Activated T-cell treated with anti-CD3 and anti-CD28 coated beads, Interleukin-2, amount 50 U/mL, for 4 hours (primary cell): Measurements from ENCODE around the gene VIPR2. TPM values are rescaled to one million over a fixed set of nuclear protein-coding genes. Genes with fewer than 3 reads are reported as not detected.

Source experiments
- ATAC-seq, 2 donors: fragments of 200-7000 bp; cut with Tn5 transposase; one replicate each; pipeline ENCODE4 v1.10.0; 2021
- DNase-seq: peaks from one replicate; pipeline ENCODE4 v3.0.0-alpha.2; 2020
- H3K27me3 Mint-ChIP-seq: one replicate; pipeline ENCODE4 v1.8.0; 2021; ENCODE audit warnings: low read depth, mixed read lengths
- H3K36me3 Mint-ChIP-seq: one replicate; pipeline ENCODE4 v1.8.0; 2022; ENCODE audit warnings: mixed read lengths; ENCODE audit not compliant: insufficient read depth
- H3K4me1 Mint-ChIP-seq: one replicate; pipeline ENCODE4 v1.8.0; 2021; ENCODE audit warnings: low read depth, mixed read lengths
- H3K4me3 Mint-ChIP-seq: one replicate; pipeline ENCODE4 v1.8.0; 2021; ENCODE audit warnings: mild to moderate bottlenecking, moderate library complexity, mixed read lengths
- H3K9me3 Mint-ChIP-seq: one replicate; pipeline ENCODE4 v1.8.0; 2021; ENCODE audit warnings: mixed read lengths
- total RNA-seq, 3 donors: library from RNA; stranded (reverse); gene quantifications; one replicate each; pipeline ENCODE4 v1.2.1, GENCODE V29; 2021

The VIPR2 gene
- total RNA-seq, 3 donors from 2014 or later = 0.14 to 0.30 (median 0.26) TPM

DNA sequence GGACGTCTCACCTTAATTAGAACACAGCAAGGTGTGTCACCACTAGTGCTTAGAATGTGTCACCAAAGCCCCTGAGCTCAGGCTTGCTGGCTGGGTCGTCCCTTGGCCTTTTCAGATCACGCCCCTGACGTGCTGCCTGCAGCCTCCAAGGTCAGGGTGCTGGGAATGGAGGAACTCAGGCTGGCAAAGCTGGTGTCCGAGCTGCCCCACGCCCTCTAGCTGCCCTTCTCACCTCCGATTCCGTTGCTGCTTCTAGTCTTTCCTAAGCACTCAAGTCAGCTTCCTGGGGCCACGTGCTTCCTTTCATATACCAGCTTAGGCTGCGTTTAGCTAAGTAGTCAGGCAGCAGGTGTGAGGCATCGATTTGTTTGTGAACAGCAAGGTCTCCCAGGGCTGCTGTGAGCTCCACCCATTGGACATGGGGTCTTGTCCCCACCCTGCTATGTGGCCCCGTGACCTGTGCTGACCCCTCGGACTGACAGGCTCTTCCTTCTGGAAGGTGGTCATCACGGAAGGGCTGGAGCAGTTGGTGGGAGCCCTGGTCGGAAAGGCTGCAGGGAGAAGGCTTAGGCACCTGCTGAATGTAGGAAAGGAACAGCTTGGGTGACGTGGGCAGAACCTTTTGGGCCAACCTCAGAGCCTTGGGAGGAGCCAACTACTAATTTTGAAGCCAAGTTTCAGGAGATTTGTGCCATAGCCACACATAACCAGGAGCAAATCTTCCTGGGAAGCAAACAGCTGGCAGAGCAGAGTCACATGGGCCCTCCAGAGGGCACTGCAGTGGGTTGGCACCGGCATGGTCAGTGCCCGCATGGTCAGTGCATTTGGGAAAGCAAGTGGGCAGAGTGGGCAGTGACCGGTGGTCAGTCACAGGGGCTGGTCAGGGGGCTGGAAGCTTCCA, 28.8 kb downstream of the VIPR2 start:
- Mint-ChIP-seq H3K27me3 (peaks cover 29% of the 10 kb centered on the region), H3K9me3 (no peaks in the 10 kb centered on the region), H3K36me3 (no peaks in the 10 kb centered on the region), H3K4me1 (no peaks in the 10 kb centered on the region), H3K4me3 (no peak overlapping the region)
- DNase-seq (no peak), ATAC-seq (no peak)

DNA sequence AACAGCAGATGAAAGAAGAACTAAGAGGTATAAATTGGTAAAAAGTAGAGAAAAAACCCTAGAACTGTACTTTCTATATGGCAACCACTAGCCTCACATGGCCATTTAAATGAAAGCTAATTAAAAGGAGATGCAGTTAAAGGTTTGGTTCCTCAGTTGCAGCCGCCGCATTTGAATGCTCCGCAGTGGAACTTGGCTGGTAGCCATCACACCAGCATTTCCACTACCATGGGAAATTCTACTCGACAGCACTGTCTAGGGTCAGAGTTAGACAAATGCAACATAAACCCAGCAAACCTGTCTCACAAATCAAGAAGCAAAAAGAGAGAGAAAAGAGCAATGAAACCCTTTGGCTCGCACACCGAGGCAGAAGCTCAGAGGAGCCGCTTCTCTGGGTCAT, 29.7 kb downstream of the VIPR2 start:
- DNase-seq (no peak), ATAC-seq (no peak)
- no peaks in the 10 kb centered on the region for H3K9me3 Mint-ChIP-seq
- H3K27me3 Mint-ChIP-seq = peaks cover 28% of the 10 kb centered on the region
- no peaks in the 10 kb centered on the region for H3K4me1 Mint-ChIP-seq
- H3K36me3 Mint-ChIP-seq = no peaks in the 10 kb centered on the region
- no peak overlapping the region for H3K4me3 Mint-ChIP-seq

DNA sequence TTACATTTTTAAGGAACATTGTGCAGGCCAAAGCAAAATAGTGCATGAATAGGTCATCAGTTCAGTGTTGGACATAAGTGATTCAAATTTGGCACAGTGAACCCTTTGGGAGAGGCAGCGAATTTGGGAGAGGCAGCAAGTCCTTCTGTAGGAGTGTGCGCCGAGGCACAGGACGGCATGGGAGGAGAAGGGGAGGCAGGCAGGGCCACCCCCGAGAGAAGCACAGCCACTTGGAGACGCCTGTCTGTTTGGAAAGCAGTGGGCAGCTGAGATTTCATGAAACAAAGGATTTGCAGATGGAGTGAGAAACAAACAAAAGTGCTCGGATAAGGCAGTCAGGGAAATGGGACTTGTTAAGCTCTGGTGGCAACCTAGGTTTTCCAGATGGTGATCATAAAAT, 30.6 kb downstream of the VIPR2 start:
- DNase-seq (no peak), ATAC-seq (no peak)
- H3K9me3 Mint-ChIP-seq = no peaks in the 10 kb centered on the region
- H3K4me3 Mint-ChIP-seq = no peak overlapping the region
- no peaks in the 10 kb centered on the region for H3K4me1 Mint-ChIP-seq
- peaks cover 28% of the 10 kb centered on the region for H3K27me3 Mint-ChIP-seq
- no peaks in the 10 kb centered on the region for H3K36me3 Mint-ChIP-seq

- Mint-ChIP-seq H3K36me3 (no peaks in the 10 kb centered on the region), H3K4me1 (no peaks in the 10 kb centered on the region), H3K27me3 (peaks cover 28% of the 10 kb centered on the region), H3K4me3 (no peak overlapping the region), H3K9me3 (no peaks in the 10 kb centered on the region)
- ATAC-seq (no peak), DNase-seq (no peak)
Observed at GRCh38 chr7:159113056-159113455, 31.6 kb downstream of the VIPR2 start.

- no peaks in the 10 kb centered on the region for H3K36me3 Mint-ChIP-seq
- peaks cover 28% of the 10 kb centered on the region for H3K27me3 Mint-ChIP-seq
- no peaks in the 10 kb centered on the region for H3K4me1 Mint-ChIP-seq
- DNase-seq = no peak
- no peaks in the 10 kb centered on the region for H3K9me3 Mint-ChIP-seq
- peak in 1 of 2 donors; percentile 33 for ATAC-seq
- H3K4me3 Mint-ChIP-seq = no peak overlapping the region
Observed at GRCh38 chr7:159112136-159113011, 32.3 kb downstream of the VIPR2 start.

- ATAC-seq (no peak), DNase-seq (no peak)
- Mint-ChIP-seq H3K9me3 (no peaks in the 10 kb centered on the region), H3K4me1 (no peaks in the 10 kb centered on the region), H3K27me3 (peaks cover 23% of the 10 kb centered on the region), H3K4me3 (no peak overlapping the region), H3K36me3 (no peaks in the 10 kb centered on the region)
Observed at GRCh38 chr7:159109653-159110035, 35.0 kb downstream of the VIPR2 start.

DNA sequence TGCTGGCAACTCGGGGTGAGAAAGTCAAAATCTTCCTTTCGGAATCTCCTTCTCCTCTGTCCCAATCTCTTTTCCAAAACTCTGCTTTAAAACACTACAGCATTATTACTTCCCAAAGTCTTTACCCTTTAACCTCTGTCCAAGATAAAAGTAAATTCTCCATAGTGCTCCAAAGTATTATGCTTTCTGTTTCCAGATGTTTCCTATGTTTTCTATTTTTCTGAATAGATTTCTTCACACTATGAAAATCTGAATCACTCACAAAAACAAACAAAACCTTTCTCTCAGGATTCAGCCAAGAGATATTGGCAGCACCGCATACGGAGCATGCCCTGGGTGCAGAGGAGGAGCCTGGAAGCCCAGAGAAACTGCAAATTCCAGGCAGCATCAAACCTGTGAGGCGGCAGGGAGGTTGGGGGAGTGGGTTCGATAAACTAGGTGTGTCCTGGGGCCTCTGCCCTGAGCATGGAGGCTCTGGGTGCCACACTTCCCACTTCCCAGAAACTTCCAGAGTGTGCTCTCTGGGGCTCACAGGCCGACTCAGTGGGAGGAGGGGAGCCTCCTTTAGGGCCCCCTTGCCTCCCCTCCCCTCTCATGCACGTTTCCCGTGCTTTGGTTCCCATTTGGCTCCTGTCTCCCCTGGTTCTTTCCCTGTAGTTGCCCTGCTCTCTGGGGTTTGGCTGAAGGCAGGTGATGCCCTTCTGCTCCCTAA, 35.6 kb downstream of the VIPR2 start:
- H3K4me1 Mint-ChIP-seq = no peaks in the 10 kb centered on the region
- DNase-seq (no peak), ATAC-seq (no peak)
- peaks cover 19% of the 10 kb centered on the region for H3K27me3 Mint-ChIP-seq
- no peak overlapping the region for H3K4me3 Mint-ChIP-seq
- no peaks in the 10 kb centered on the region for H3K36me3 Mint-ChIP-seq
- no peaks in the 10 kb centered on the region for H3K9me3 Mint-ChIP-seq

- DNase-seq (no peak), ATAC-seq (no peak)
- Mint-ChIP-seq H3K4me1 (no peaks in the 10 kb centered on the region), H3K27me3 (peaks cover 14% of the 10 kb centered on the region), H3K9me3 (no peaks in the 10 kb centered on the region), H3K36me3 (no peaks in the 10 kb centered on the region), H3K4me3 (no peak overlapping the region)
Observed at GRCh38 chr7:159108491-159108890, 36.2 kb downstream of the VIPR2 start.

DNA sequence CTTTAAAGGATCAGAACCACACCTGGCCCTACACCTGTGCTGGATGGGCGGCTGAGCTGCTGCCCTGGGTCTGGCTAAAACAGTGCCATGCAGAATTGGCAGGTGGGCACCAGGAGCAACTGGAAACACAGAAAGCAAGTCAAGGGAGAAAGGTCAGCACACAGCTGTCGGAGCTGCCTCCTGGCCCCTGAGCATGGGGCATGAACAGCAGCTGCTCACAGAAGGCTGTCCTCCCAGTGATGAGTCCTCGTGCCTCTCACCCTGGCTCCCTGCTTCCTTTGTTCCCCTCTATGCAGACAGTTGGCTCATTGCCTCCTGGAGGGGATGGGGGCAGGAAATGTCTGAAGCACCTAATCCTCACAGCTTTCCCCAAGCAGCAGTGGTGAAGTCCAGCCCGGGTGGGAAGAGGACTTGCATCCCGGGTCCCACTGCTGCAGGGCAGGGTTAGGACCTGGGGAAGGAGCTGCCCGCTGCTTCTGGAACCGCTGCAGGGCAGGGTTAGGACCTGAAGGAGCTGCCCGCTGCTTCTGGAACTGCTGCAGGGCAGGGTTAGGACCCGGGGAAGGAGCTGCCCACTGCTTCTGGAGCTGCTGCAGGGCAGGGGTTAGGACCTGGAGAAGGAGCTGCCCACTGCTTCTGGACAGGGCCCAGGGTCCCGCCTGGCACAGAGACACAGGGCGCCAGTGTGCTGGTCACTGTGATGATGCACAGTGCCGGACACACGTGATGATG, 37.3 kb downstream of the VIPR2 start:
- Mint-ChIP-seq H3K36me3 (no peaks in the 10 kb centered on the region), H3K4me1 (no peaks in the 10 kb centered on the region), H3K4me3 (no peak overlapping the region), H3K27me3 (peaks cover 9% of the 10 kb centered on the region), H3K9me3 (no peaks in the 10 kb centered on the region)
- DNase-seq = no peak
- ATAC-seq = peak in 1 of 2 donors; percentile 4

- no peaks in the 10 kb centered on the region for H3K4me1 Mint-ChIP-seq
- no peaks in the 10 kb centered on the region for H3K9me3 Mint-ChIP-seq
- no peaks in the 10 kb centered on the region for H3K36me3 Mint-ChIP-seq
- H3K4me3 Mint-ChIP-seq = no peak overlapping the region
- no peak for ATAC-seq
- DNase-seq = no peak
- peaks cover 9% of the 10 kb centered on the region for H3K27me3 Mint-ChIP-seq
Observed at GRCh38 chr7:159105832-159106811, 38.5 kb downstream of the VIPR2 start.

GRCh38 chr7:159105066-159105780, 39.4 kb downstream of the VIPR2 start:
- H3K9me3 Mint-ChIP-seq = no peaks in the 10 kb centered on the region
- no peaks in the 10 kb centered on the region for H3K36me3 Mint-ChIP-seq
- H3K4me3 Mint-ChIP-seq = no peak overlapping the region
- H3K4me1 Mint-ChIP-seq = no peaks in the 10 kb centered on the region
- peak; percentile 2 for DNase-seq
- H3K27me3 Mint-ChIP-seq = peaks cover 9% of the 10 kb centered on the region
- ATAC-seq = no peak

- DNase-seq (peak; percentile 3), ATAC-seq (no peak)
- H3K4me1 Mint-ChIP-seq = no peaks in the 10 kb centered on the region
- no peak overlapping the region for H3K4me3 Mint-ChIP-seq
- H3K9me3 Mint-ChIP-seq = no peaks in the 10 kb centered on the region
- H3K27me3 Mint-ChIP-seq = peaks cover 6% of the 10 kb centered on the region
- H3K36me3 Mint-ChIP-seq = no peaks in the 10 kb centered on the region
Observed at GRCh38 chr7:159104188-159104920, 40.3 kb downstream of the VIPR2 start.
